HG02642 (cell line): Measurements from ENCODE around the gene LAMP2.
"Not testable (repeated sequence)": the region's sequence is repeated elsewhere in the genome, so short reads cannot be mapped to it uniquely, and the experiment has no call there.

ENCODE experiments used
- ATAC-seq: cut with Tn5 transposase; IDR thresholded peaks from one replicate; pipeline ENCODE4 v1.9.1; 2021; ENCODE audit warnings: mild to moderate bottlenecking; ENCODE audit not compliant: unreplicated experiment, poor library complexity

The LAMP2 gene

DNA sequence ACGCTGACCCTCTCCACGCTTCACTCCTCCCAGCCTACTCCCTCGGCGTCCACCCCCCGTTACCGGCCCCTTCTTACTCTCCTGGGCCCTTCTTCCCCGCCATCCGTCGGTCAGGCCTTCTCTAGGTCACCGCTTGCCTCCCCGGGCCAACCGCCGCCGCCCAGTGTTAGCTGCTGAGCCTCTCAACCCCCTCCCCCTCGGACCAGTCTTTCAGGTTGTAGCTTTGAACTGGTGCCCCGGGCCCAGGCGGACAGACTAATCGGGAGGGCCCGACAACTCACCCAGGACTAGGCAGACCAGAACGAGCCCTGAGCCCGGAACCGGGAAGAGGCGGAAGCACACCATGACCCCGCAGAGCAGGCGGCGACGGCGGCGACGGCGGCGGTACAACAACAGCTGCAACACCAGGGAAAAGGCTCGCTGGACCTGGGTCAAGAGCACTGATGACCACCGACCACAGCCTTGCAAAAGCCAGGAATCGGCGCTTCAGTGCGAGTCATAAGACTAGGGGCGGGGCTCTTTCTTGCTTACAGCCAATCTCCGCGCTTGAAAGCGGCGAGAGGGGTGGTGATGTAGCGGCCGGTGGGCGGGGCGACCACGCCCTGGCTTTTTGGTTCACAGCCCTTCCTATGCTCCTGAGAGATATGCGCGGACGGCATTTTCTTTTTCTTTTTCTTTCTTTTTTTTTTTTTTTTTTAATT, at the start of gene LAMP2:
TSS of gene LAMP2 (minus strand) at position 472 of the 701 bp plus-strand sequence. CDS start at position 345, 127 bp downstream.
- peak; percentile 98 for ATAC-seq

DNA sequence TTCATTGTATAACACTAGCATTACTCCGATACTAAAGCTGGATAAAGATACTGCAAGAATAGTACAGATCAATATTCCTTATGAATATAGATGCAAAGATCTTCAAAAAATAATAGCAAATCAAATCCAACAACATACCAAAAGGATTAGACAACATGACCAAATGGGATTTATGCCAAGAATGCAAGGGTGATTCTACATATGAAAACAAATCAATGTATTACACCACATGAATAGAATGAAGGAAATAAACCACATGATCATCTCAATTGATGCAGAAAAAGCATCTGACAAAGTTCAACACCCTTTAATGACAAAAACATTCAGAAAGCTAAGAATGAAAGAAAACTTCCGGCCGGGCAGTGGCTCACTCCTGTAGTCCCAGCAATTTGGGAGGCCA, 48.8 kb upstream of the LAMP2 start:
- no peak for ATAC-seq

DNA sequence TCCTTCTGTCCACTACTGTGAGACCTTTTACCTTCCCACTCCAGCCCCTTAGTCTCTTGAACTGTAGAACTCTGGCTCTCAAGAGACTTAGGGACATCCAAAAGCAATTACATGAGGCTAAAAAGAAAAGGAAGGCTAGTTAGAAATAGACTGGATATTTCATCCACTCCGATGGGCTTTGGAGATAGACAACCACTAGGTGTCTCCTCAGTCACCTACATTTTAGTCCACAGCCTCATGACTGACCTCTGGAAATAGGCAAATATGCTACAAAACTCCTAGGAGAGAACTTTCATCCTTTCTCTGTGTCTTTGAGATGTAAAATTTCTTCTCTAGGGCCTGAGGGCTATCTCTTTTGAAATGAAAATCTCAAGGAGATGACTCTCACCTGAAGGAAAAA, 45.1 kb upstream of the LAMP2 start:
- no peak for ATAC-seq

DNA sequence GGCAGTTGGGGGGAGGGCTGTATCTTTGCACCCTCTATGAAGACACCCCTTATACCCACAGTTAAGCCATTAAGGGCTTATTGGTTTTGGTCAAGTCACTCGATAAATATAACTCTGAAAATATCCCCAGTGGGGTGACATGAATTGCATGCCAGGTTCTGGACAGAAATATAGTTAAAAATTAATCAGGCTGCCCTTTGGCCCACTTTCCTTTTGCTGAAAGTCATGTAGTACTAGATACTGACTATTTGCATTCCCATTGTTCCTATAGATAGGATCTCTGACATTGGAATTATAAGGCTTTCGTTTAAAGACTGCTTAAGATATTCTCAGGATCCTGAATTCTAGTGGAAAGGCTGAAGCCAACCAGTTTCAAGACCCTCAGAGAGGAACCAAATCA, 43.5 kb upstream of the LAMP2 start:
- ATAC-seq = no peak

DNA sequence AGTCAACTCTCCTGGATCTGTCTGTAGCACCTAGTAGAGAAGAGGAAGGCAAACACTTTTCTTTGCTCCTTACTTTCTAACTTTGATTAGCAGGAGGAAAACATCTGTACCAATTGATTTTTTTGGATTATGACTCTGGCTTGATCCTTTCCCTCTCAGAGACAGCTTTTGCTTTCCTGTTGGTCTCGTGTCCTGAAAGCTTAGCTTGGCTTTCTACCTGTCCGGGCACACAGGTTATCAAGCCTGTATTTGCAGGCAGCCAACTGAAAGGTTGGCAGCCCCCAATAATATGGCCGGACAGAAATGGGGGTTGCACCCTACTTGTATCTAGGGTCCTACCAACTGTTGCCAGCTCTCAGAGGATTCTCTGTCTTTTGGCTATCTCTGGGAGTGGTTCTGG, 43.1 kb upstream of the LAMP2 start:
- ATAC-seq = no peak

DNA sequence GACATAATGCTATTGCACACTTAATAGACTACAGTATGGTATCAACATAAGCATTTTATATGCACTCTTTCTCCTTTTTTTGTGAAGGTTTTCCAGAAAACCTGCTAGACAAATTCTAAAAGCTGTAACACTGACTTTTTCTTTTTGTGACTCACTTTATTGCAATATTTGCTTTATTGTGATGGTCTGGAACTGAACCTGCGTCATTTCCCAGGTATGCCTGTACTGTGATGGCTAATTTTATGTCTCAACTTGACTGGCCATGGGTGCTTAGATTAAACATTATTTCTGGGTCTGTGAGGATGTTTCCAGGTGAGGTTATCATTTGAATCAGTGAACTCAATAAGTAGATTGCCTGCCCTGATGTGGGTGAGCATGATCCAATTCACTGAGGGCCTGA, 35.5 kb upstream of the LAMP2 start:
- no peak for ATAC-seq

DNA sequence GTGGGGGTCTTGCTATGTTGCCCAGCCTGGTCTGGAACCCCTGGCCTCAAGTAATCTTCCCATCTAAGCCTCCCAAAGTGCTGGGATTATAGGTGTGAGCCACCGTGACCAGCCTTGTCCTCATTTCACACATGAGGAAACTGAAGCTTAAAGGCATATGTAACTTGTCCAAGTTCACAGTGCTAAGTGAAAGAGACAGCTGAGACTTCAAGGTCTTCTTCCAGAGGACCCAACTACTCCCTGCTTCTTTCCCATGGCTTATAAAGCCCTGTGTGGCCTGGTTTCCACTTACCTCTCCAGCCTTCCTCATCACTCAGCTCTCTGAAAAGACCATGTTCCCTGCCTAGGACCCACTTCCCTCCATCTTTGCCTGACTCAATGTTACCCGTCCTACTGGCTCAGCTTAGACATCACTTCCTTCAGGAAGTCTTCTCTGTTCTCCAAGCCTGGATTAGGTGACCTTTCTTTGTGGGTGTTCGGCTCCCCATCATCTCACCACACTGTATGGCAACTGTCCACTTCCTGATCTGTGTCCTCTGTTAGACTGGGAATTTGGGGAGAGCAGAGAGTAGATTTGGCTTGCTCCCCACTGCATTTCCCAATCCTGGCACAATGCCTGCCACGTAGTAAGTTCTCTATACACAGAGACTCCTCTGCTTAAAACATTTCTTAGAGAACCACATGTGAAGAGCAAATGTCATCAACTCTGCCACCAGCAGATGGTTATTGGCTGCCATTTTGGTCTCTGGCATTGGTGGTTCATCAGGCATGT, 30.4 kb upstream of the LAMP2 start:
- ATAC-seq = no peak

DNA sequence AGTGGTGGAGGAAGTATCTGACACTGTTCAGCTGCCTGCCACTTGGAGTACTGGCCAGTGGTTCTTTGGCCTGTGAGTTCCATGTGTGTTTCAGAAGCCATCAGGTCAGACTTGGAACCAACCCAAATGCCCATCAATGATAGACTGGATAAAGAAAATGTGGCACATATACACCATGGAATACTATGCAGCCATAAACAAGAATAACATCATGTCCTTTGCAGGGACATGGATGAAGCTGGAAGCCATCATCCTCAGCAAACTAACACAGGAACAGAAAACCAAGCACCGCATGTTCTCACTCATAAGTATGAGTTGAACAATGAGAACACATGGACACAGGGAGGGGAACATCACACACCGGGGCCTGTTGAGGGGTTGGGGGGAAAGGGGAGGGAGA, 21.0 kb upstream of the LAMP2 start:
- not testable (repeated sequence) for ATAC-seq

DNA sequence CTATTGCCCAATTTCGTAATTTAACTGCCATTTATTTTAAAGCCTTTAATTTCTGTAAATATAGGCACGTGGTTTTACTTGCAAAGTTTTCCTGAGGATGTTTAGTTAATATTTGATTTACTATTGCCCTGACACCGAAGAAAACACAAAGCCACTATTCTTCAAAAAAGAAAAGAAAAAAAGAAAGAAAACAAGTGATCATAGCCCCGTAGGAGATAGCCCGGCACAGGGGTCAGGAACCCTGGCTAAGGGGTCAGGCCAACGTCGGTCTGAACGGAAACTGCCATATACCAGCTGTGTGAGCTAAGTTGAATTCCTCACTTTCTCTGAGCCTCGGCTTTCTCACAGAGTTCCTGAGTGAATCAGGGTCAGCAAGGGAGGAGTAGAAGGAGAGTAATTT, 17.7 kb upstream of the LAMP2 start:
- no peak for ATAC-seq

DNA sequence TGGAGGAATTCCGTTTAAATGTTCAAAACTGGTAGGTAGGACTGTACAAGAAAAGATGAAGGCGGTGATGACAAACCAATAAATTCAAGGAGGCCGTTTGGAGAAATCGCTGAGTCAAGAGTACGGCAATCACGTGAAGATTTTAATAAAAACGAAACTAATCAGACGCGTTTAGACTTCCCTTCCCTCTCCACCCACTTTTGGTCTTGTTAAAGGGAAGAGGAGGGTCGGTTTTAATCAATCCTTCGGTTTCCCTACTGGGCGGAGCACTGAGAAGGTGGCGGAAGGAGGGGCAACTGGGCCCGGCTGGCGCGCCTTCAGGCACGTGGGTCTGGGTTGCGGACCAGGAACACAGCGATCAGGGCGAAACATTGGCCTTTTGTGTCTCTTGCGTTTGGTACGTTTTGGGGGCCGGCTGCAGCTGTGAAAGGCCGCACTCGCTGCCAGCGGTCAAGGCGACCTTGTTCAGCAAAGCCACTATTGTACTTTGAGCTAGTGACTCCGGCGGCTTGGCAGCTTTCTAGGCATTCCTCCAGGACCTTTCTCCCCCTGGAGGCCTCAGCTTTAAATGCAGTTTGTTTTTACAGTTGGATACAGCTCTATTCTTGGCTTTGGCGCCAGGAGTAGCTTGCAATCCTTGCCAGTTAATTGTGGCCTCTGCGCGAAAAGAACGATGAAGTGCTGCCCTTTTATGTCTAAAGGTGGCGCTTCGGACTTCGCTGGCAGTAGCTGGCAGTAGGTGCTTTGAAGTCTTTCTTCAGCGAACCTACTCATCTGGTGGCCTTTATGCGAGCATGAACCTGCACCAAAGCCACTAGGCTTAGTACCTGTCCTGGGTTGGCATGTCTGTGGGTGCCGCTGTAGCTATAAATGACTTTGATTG, 16.8 kb upstream of the LAMP2 start:
- peak; percentile 90 for ATAC-seq

DNA sequence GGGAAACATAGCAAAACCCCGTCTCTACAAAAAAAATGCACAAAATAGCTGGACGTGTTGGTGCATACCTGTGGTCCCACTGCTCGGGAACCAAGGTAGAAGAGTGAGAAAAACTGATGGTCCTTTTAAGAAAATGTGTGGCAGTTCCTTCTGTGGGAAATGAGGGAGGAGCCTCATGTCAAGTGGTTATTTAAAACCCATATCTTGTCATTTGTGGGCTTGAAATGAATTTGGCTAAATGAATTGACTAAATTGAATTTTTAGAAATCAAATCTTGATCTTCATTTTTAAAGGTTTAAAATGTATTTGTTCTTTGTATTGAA, 16.2 kb upstream of the LAMP2 start:
- peak; percentile 10 for ATAC-seq

DNA sequence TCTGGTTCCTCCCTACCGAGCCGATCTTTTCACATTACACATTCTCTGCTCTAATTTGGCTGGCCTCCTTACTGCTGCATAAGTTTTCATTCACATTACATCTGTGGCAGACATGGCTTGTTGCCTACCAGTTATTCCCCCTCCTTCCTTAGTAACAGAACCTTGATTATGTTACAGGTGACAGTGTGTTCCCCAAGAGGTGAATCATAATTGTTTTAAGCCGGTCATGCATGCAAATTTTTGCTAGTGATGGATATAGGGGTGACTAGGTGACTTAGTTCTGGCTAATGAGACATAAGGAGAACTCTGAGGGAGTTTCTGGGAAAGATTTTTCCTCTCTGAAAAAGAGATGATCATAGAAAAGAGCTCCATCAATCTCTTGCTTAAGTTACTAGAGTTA, 8.4 kb upstream of the LAMP2 start:
- ATAC-seq = no peak

DNA sequence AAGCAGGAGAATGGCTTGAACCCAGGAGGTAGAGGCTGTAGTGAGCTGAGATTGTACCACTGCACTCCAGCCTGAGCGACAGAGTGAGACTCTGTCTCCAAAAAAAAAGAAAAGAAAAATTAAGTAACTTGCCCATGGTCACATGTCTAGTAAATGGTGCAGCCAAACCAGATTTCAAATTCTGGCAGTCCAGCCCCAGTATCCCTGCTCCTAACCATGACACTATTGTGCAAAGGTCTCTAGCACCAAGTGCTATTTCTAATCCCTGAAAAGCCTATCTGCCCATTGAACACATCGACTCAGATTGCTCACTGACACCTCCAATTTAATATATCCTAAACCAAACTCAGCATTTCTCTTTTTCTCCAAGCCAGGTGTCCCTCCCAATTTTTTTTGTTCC, 7.6 kb upstream of the LAMP2 start:
- ATAC-seq = no peak

DNA sequence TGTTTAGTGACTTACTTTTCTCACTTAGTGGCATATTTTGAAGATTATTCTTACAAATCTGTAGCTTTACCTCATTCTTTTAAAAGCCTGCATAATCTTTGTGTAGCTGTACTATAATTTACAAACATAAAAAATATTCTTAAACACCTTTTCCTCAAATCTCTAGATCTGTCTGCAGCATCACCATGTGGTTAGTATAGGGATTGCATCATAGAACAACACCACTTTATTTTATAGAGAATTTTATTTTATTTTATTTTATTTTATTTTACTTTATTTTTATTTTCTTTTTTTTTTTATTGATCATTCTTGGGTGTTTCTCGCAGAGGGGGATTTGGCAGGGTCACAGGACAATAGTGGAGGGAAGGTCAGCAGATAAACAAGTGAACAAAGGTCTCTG, 6.4 kb upstream of the LAMP2 start:
- not testable (repeated sequence) for ATAC-seq

DNA sequence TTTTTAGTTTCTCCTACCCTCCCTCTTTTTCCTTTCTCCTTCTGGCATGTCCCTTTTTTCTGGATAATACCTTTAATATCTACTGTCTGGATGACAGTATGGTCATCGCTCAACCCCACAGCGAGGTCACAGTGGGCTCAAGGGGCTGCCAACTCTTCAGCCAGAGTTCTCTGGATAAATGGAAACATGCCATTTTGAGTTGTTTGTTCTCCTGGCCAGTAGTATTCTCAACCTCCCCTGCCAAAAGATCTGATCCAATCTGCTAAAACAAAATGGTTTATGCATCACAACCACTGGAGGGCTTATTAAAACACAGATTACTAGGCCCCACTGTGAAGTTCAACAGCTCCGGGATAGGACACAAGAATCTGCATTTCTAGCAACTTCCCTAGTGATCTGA, 5.0 kb upstream of the LAMP2 start:
- ATAC-seq = no peak

DNA sequence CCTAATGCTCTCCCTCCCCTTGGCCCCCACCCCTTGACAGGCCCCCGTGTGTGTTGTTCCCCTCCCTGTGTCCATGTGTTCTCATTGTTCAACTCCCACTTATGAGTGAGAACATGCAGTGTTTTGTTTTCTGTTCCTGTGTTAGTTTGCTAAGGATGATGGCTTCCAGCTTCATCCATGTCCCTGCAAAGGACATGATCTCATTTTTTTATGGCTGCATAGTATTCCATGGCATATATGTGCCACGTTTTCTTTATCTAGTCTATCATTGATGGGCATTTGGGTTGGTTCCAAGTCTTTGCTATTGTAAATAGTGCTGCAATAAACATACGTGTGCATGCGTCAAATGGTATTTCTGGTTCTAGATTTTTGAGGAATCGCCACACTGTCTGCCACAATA, 561 bp upstream of the LAMP2 start:
- peak; percentile 8 for ATAC-seq

DNA sequence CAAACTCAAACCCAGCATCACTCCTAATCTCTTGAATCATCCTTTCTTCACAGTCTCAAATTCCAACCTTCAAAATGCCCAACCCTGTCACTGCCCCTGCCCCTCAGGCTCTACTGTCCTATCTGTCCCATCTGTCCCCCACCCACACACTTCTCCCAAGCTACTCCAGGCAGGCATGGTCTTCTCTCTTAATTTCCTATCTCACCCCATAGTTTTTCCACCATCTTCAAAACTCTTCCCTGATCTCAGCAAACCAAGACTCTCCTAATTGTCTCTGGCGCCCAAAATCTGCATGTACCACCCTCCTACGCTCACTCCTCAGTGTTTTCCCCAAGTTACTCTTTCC, 644 bp downstream of the LAMP2 start:
- ATAC-seq = no peak

DNA sequence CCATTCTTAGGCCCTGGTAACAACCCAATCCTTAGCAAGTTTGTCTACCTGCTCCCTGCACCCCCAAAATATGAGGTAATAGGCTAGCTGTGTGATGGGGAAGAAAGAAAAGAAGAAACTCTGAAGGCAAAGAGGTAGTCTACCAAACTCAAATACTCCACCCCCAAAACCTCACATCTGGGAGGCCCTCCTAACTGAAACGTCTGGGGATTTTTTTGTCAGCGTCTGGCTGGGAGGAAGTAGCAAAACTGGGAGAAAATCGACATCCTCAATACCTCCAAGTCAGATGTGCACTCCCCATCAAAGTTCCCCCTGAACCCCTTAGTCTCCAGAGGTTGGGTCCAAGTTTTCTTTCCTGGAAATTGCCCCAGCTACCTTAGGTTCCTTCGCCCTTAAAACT, 1.0 kb downstream of the LAMP2 start:
- no peak for ATAC-seq

DNA sequence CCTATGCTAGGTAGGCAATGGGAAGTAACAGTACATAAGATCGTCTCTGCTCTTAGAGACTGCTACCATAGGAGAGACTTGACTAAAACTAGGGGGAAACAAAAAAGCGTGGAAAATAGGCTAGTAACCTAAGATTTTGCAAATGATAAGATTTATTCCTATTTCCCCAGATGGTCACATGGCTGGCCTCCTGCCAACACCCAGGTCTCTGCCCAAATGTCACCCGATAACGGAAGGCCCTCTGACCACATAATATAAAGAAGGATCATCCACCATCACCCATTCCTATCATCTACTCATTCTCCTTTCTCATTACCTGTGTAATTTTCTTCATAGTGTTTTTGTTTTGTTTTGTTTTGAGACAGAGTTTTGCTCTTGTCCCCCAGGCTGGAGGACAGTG, 4.7 kb downstream of the LAMP2 start:
- ATAC-seq = no peak

DNA sequence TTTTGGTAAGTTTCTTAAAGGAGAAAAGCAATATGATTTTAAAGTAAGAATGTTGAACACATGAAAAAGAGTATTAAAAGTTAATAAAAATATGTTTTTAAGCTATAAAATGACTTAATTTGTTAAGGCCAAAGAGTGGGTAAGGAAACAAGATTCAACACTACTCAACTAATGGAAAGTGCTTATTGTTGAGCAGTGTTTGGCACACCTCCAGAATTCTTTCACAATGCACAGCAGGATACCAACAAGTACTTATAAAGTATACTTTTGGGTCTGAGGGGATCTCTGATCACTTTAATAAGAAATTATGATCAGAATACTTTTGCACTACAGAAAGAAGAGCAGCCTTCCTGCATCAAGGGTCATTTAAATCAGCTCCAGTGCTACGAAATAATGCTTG, 5.9 kb downstream of the LAMP2 start:
- no peak for ATAC-seq

DNA sequence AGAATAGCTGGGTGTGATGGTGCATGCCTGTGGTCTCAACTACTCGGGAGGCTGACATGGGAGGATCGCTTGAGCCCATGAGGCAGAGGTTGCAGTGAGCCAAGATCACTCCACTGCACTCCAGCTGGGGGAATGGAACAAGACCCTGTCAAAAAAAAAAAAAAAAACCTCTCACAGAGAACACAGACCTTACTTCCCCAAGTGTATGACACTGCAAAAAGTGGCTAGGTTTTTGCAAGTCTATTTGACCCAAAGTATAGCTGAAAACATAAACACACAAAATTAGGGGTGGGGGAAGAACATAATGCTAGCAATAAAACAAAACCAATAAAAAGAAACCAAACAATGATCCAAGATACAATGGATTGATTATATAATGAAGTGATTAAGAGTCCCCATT, 6.7 kb downstream of the LAMP2 start:
- ATAC-seq = no peak
